ENCODE results near the gene BAZ1B.

BAZ1B gene

DNA sequence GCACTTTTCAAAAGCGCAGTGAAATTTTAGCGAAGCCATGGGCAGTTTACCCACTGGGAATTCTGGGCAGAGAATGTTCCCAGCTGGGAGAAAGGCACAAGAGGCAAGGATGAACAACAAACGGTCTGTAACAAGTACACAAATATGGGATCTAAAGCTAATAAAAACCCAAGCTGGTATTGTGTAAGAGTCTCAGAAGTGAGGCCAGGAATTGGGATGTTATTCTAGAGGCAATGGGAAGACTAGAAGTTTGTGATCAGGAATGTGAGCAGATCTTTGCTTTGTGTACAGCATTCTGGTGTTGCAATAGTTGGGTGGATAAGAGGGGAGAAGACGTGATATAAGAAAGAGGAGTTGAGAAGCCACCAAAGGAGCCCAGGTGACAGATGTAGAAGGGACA is 73.5 kb downstream of the BAZ1B start:
- ATAC-seq: no peak

DNA sequence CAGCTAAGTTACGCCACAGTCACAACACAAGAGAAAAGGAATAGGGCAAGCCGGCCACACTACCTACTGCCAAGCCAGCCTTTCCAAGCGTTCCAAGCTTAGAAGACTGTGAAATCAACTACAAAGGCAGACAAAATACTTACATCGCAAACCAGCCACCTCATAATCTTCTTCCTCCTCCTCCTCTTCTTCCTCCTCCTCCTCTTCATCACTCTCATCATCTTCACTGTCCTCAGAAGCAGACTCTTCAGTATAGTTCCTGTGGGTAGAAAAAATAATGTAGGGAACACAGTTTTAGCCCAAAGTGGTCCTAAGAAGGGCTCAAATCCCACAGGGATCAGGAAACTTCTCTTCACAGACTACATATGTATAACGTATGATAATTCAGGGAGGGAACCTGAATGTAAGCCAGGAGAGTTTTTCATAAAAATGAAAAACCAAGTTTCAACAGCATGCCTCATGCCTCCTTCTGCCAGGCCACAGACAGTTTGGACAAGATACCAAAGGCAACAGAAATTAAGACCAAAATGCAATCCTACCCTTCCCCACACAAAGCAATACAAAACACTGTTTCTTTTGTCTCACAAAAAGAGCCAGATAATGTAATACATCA is 74.9 kb downstream of the BAZ1B start:
- no peak for ATAC-seq
- TF ChIP-seq TOX (CRISPR knock-in tag; IDR thresholded peaks at IDR 0.05; ENCODE audit: borderline replicate concordance) (no peak), GLIS3 (CRISPR knock-in tag; IDR thresholded peaks at IDR 0.05) (no peak), SNAI2 (CRISPR knock-in tag; IDR thresholded peaks at IDR 0.05) (no peak), ZFP3 (CRISPR knock-in tag; IDR thresholded peaks at IDR 0.05) (no peak), ISL1 (CRISPR knock-in tag; IDR thresholded peaks at IDR 0.05) (no peak), ZC3H10 (CRISPR knock-in tag; IDR thresholded peaks at IDR 0.05) (no peak), TCF4 (CRISPR knock-in tag; IDR thresholded peaks at IDR 0.05; ENCODE audit: borderline replicate concordance) (no peak), TSHZ2 (CRISPR knock-in tag; IDR thresholded peaks at IDR 0.05) (no peak), ZNF70 (CRISPR knock-in tag; IDR thresholded peaks at IDR 0.05) (no peak), BACH2 (CRISPR knock-in tag; IDR thresholded peaks at IDR 0.05; ENCODE audit: borderline replicate concordance) (no peak), ZNF565 (CRISPR knock-in tag; conservative IDR thresholded peaks at IDR 0.05; ENCODE audit: low read depth) (no peak), ESRRG (CRISPR knock-in tag; IDR thresholded peaks at IDR 0.05) (no peak), ARNTL (CRISPR knock-in tag; IDR thresholded peaks at IDR 0.05; ENCODE audit: borderline replicate concordance, low read depth) (no peak), ZFP30 (CRISPR knock-in tag; IDR thresholded peaks at IDR 0.05) (no peak), ZNF8 (CRISPR knock-in tag; IDR thresholded peaks at IDR 0.05) (no peak)
- TF ChIP-seq, protein P1, sequence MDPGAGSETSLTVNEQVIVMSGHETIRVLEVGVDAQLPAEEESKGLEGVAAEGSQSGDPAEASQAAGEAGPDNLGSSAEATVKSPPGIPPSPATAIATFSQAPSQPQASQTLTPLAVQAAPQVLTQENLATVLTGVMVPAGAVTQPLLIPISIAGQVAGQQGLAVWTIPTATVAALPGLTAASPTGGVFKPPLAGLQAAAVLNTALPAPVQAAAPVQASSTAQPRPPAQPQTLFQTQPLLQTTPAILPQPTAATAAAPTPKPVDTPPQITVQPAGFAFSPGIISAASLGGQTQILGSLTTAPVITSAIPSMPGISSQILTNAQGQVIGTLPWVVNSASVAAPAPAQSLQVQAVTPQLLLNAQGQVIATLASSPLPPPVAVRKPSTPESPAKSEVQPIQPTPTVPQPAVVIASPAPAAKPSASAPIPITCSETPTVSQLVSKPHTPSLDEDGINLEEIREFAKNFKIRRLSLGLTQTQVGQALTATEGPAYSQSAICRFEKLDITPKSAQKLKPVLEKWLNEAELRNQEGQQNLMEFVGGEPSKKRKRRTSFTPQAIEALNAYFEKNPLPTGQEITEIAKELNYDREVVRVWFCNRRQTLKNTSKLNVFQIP (CRISPR knock-in tag; IDR thresholded peaks at IDR 0.05; ENCODE audit: borderline replicate concordance, low read depth): no peak

More for the DNA sequence above, 73.5 kb downstream of the BAZ1B start:
- no peak for TF ChIP-seq SNAI2 (CRISPR knock-in tag; IDR thresholded peaks at IDR 0.05)
- TF ChIP-seq ZC3H10 (CRISPR knock-in tag; IDR thresholded peaks at IDR 0.05): no peak
- no peak for TF ChIP-seq BACH2 (CRISPR knock-in tag; IDR thresholded peaks at IDR 0.05; ENCODE audit: borderline replicate concordance)
- TF ChIP-seq ZFP3 (CRISPR knock-in tag; IDR thresholded peaks at IDR 0.05): no peak
- TF ChIP-seq, protein P2, sequence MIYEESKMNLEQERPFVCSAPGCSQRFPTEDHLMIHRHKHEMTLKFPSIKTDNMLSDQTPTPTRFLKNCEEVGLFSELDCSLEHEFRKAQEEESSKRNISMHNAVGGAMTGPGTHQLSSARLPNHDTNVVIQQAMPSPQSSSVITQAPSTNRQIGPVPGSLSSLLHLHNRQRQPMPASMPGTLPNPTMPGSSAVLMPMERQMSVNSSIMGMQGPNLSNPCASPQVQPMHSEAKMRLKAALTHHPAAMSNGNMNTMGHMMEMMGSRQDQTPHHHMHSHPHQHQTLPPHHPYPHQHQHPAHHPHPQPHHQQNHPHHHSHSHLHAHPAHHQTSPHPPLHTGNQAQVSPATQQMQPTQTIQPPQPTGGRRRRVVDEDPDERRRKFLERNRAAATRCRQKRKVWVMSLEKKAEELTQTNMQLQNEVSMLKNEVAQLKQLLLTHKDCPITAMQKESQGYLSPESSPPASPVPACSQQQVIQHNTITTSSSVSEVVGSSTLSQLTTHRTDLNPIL (CRISPR knock-in tag; IDR thresholded peaks at IDR 0.05; ENCODE audit: low read depth): no peak
- TF ChIP-seq, protein P1 (CRISPR knock-in tag; IDR thresholded peaks at IDR 0.05; ENCODE audit: borderline replicate concordance, low read depth): no peak
- no peak for TF ChIP-seq TOX (CRISPR knock-in tag; IDR thresholded peaks at IDR 0.05; ENCODE audit: borderline replicate concordance)
- no peak for TF ChIP-seq GLIS3 (CRISPR knock-in tag; IDR thresholded peaks at IDR 0.05)
- TF ChIP-seq ISL1 (CRISPR knock-in tag; IDR thresholded peaks at IDR 0.05): no peak
- TF ChIP-seq ZFP30 (CRISPR knock-in tag; IDR thresholded peaks at IDR 0.05): no peak
- TF ChIP-seq ESRRG (CRISPR knock-in tag; IDR thresholded peaks at IDR 0.05): no peak
- TF ChIP-seq, protein P3, sequence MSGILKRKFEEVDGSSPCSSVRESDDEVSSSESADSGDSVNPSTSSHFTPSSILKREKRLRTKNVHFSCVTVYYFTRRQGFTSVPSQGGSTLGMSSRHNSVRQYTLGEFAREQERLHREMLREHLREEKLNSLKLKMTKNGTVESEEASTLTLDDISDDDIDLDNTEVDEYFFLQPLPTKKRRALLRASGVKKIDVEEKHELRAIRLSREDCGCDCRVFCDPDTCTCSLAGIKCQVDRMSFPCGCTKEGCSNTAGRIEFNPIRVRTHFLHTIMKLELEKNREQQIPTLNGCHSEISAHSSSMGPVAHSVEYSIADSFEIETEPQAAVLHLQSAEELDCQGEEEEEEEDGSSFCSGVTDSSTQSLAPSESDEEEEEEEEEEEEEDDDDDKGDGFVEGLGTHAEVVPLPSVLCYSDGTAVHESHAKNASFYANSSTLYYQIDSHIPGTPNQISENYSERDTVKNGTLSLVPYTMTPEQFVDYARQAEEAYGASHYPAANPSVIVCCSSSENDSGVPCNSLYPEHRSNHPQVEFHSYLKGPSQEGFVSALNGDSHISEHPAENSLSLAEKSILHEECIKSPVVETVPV (CRISPR knock-in tag; IDR thresholded peaks at IDR 0.05): no peak
- TF ChIP-seq, protein P4, sequence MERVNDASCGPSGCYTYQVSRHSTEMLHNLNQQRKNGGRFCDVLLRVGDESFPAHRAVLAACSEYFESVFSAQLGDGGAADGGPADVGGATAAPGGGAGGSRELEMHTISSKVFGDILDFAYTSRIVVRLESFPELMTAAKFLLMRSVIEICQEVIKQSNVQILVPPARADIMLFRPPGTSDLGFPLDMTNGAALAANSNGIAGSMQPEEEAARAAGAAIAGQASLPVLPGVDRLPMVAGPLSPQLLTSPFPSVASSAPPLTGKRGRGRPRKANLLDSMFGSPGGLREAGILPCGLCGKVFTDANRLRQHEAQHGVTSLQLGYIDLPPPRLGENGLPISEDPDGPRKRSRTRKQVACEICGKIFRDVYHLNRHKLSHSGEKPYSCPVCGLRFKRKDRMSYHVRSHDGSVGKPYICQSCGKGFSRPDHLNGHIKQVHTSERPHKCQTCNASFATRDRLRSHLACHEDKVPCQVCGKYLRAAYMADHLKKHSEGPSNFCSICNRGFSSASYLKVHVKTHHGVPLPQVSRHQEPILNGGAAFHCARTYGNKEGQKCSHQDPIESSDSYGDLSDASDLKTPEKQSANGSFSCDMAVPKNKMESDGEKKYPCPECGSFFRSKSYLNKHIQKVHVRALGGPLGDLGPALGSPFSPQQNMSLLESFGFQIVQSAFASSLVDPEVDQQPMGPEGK (CRISPR knock-in tag; IDR thresholded peaks at IDR 0.05; ENCODE audit: borderline replicate concordance): no peak
- no peak for TF ChIP-seq TCF4 (CRISPR knock-in tag; IDR thresholded peaks at IDR 0.05; ENCODE audit: borderline replicate concordance)
- TF ChIP-seq ZNF70 (CRISPR knock-in tag; IDR thresholded peaks at IDR 0.05): no peak
- TF ChIP-seq PPARA (CRISPR knock-in tag; IDR thresholded peaks at IDR 0.05; ENCODE audit: borderline replicate concordance): no peak
- no peak for TF ChIP-seq OSR1 (CRISPR knock-in tag; IDR thresholded peaks at IDR 0.05)
- no peak for TF ChIP-seq ZNF565 (CRISPR knock-in tag; conservative IDR thresholded peaks at IDR 0.05; ENCODE audit: low read depth)
- no peak for TF ChIP-seq RARB (CRISPR knock-in tag; IDR thresholded peaks at IDR 0.05)

All from SK-N-SH treated with all-trans-retinoic acid at 6 μM for 48 hours (cell line).